Measurements from ENCODE around the gene CEP170.

DNA sequence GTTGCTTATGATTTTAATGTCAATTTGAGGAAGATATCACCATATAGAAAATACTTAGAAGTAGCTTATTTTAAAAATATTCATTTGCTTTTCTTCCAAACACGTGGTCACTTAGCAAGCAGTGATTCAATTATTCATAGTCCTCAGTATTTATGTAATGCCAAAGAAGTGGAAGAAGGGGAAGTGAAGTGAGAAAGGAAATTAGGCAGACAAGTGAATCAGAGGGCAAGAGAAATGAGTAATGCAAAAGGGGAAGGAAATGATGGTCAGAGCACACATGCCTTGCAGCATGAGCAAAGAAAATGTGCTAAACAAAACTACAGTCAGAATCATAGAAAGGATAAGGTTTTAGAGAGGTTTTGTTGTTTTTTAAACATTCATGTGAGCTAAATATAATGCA is 32.6 kb upstream of the CEP170 start:
- TF ChIP-seq, protein P1, sequence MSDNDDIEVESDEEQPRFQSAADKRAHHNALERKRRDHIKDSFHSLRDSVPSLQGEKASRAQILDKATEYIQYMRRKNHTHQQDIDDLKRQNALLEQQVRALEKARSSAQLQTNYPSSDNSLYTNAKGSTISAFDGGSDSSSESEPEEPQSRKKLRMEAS (IDR thresholded peaks at IDR 0.05) = no peak
- no peak for TF ChIP-seq EP300 (IDR thresholded peaks at IDR 0.05; ENCODE audit: borderline replicate concordance)
- no peak for TF ChIP-seq EGR1 (IDR thresholded peaks at IDR 0.05)
- no peak for TF ChIP-seq RAD21 (IDR thresholded peaks at IDR 0.05; ENCODE audit: low read depth)
- TF ChIP-seq REST (IDR thresholded peaks at IDR 0.05; ENCODE audit: low read depth) = no peak
- no peak for TF ChIP-seq FOXM1 (IDR thresholded peaks at IDR 0.05; ENCODE audit: borderline replicate concordance, low read depth)
- TF ChIP-seq NFIC (IDR thresholded peaks at IDR 0.05) = no peak
- no peak for TF ChIP-seq TEAD4 (IDR thresholded peaks at IDR 0.05)
- no peak for TF ChIP-seq TAF1 (IDR thresholded peaks at IDR 0.05; ENCODE audit: low read depth)
- no peak for TF ChIP-seq CEBPB (IDR thresholded peaks at IDR 0.05)
- no peak for TF ChIP-seq YY1 (IDR thresholded peaks at IDR 0.05; ENCODE audit: low read depth)

All from Ishikawa (cell line).